T47D (cell line): Measurements from ENCODE around the gene BUD31.

Source experiments
- DNase-seq, 2 experiments: peaks; one replicate each; pipeline versions ENCODE4 v3.0.0 to v3.0.0-alpha.2; 2011 to 2012; ENCODE audit warnings: low read depth in 1 of 2, low spot score in 1 of 2
- JUND ChIP-seq: IDR thresholded peaks from 2 replicates; pipeline ENCODE4 v1.6.1; 2012; ENCODE audit warnings: low read depth
- in situ Hi-C: cut with HindIII; loops from 2 replicates; pipeline ENCODE4 v1.10.0; 2016; ENCODE audit warnings: low sequenced_read_pairs, low pct_unique_long_range_greater_than_20kb

The BUD31 gene

DNA sequence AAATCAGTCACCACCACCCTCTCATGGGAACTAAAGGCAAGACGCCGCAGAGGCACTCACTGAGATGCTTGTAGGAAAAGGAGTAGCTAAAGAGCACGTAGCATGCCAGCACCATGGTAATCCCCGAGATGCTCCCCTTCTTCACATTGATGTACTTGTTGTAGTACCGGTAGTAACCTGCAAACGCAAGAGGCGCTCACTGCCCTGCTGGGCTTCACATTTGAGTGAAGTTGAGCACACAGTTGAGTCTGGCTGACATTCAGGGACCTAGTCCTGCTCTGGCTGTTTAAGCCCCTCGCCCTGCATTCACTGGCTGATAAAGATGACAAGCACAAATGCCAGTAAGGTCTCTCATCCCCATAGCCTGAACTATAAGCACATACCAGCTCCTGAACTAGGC lies 50.3 kb downstream of the BUD31 start:
- peak in 1 of 2 experiments; percentile 54 for DNase-seq
- no peak for TF ChIP-seq JUND
- in situ Hi-C loops: no loop called here

DNA sequence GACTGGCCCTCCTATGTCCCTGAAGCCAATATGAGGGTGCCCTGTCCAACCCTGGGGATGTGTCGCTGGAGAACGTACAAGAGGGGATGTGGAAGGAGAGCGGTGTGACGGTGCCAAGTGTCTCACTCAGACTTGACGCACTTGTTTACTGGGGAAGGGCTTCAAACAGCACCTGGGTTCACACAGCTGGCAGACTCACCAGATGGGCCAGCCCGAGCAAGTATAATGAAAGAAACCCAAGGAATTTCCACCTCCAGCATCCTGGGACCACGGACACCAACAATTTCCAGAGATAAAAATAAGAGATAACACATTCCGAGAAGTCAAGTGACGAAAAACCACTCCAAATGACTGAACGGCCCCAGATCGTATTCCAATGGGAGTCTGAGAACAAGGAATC lies 51.9 kb downstream of the BUD31 start:
- no peak for DNase-seq
- TF ChIP-seq JUND: no peak
- in situ Hi-C loops: no loop called here

DNA sequence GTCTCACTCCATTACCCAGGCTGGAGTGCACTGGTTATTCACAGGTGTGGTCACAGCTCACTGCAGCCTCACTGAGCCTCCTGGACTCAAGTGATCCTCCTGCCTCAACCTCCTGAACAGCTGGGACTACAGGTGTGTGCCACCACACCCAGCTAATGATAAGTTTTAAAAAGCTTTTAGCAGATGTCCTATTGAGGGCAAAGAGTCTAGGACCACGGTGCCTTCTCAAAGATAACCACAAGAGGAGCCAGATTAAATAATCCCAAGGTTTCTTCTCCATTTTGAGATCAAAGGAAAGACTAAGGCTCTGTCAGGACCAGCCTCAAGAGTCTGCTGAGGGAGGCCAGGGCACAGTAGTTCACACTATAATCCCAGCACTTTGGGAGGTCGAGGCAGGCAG lies 52.5 kb downstream of the BUD31 start:
- DNase-seq: no peak
- in situ Hi-C loops: no loop called here

DNA sequence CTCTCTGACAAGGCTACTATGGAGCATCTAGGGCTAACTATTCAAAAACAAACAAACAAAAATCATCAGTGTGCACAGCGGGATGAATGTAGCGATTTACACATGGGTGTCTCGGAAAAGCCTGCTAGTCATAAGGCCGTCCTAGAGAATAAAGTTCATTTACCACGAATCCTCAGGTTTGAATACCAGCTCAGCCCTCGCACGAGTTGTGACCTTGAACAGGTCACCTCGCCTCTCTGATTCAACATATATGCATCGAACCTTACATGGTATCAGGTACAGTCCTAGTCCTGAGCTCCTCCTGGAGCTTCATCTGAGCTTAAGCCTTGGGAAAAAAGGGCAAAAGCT lies 56.6 kb downstream of the BUD31 start:
- DNase-seq: no peak
- in situ Hi-C loops: no loop called here
- no peak for TF ChIP-seq JUND

More for the DNA sequence above, 52.5 kb downstream of the BUD31 start:
- TF ChIP-seq JUND: no peak

DNA sequence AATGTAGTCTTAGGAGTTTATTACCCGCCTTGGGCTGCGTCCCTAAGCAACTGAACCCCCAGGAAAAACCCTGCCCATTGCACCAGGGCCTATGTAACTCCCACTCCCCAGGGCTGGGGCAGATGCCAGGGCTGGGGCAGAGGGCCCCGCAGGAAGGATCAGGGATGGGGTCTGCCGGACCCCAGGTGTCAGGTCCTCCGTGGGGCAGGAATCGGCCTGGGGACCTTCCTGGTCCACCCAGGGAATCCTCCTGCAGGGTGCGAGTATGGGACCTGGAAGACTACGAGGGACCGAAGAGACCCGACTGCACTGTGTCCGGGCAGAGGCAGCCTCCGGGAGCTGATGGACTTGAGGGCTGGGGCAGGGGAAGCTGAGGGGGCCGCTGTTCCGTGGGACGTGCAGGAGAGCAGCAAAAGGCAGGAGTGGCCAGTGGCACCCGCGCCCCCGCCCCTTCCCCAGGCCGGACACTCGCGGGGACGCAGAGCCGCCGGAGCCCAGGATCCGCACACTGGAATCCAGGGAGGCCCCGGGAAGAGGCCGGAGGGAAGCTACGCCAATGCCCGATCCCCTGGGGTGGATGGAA lies 59.7 kb downstream of the BUD31 start:
- in situ Hi-C loops: no loop called here
- no peak for TF ChIP-seq JUND
- no peak for DNase-seq
